Activated CD4-positive, alpha-beta T cell treated with anti-CD3 and anti-CD28 coated beads for 24 hours (primary cell): ENCODE data around the gene ADGRG3.

Source experiments
- DNase-seq, 2 donors: peaks; one replicate each; pipeline ENCODE4 v3.0.0-alpha.2; 2020; ENCODE audit warnings: low read depth in 2 of 2

ADGRG3 gene

GRCh38 chr16:57630931-57631845 lies 36.9 kb upstream of the ADGRG3 start:
- DNase-seq, result no peak

- no peak for DNase-seq
Observed at GRCh38 chr16:57632568-57632967, 35.5 kb upstream of the ADGRG3 start.

- no peak for DNase-seq
Observed at GRCh38 chr16:57633383-57634064, 34.6 kb upstream of the ADGRG3 start.

GRCh38 chr16:57634171-57634570 lies 33.9 kb upstream of the ADGRG3 start:
- no peak for DNase-seq

GRCh38 chr16:57635266-57636097 lies 32.6 kb upstream of the ADGRG3 start:
- no peak for DNase-seq

- DNase-seq, result no peak
Observed at GRCh38 chr16:57636184-57636583, 31.9 kb upstream of the ADGRG3 start.

- DNase-seq, result no peak
Observed at GRCh38 chr16:57637020-57637419, 31.1 kb upstream of the ADGRG3 start.

GRCh38 chr16:57637424-57637823 lies 30.7 kb upstream of the ADGRG3 start:
- DNase-seq, result no peak

GRCh38 chr16:57637965-57638364 lies 30.1 kb upstream of the ADGRG3 start:
- no peak for DNase-seq

GRCh38 chr16:57638381-57638780 lies 29.7 kb upstream of the ADGRG3 start:
- DNase-seq, result no peak

GRCh38 chr16:57639172-57639887 lies 28.8 kb upstream of the ADGRG3 start:
- no peak for DNase-seq

- DNase-seq, result no peak
Observed at GRCh38 chr16:57640185-57640584, 27.9 kb upstream of the ADGRG3 start.

- DNase-seq, result no peak
Observed at GRCh38 chr16:57640612-57641011, 27.5 kb upstream of the ADGRG3 start.

- no peak for DNase-seq
Observed at GRCh38 chr16:57642160-57643135, 25.7 kb upstream of the ADGRG3 start.

- no peak for DNase-seq
Observed at GRCh38 chr16:57643147-57643874, 24.8 kb upstream of the ADGRG3 start.

GRCh38 chr16:57643910-57644309 lies 24.2 kb upstream of the ADGRG3 start:
- no peak for DNase-seq

GRCh38 chr16:57644383-57645014 lies 23.6 kb upstream of the ADGRG3 start:
- DNase-seq, result no peak

GRCh38 chr16:57645169-57645568 lies 22.9 kb upstream of the ADGRG3 start:
- no peak for DNase-seq
